NB4 (cell line): Measurements from ENCODE around the gene AUTS2.
A peak's percentile ranks its signal among the peaks of the same experiment; 100 is the strongest.

Experiments used
- DNase-seq: peaks from one replicate; pipeline ENCODE4 v3.0.0; 2010; ENCODE audit warnings: low read depth
- H3K4me3 ChIP-seq: one replicate; pipeline ENCODE4 v1.5.1; 2011; ENCODE audit warnings: mild to moderate bottlenecking, low read depth, low read length, moderate library complexity
- MYC ChIP-seq: IDR thresholded peaks from 2 replicates; pipeline ENCODE4 v1.6.1; 2011; ENCODE audit warnings: low read depth, low read length
- POLR2A ChIP-seq: IDR thresholded peaks from 2 replicates; pipeline ENCODE4 v1.6.1; 2011; ENCODE audit warnings: mild to moderate bottlenecking; ENCODE audit not compliant: insufficient read length; ENCODE audit errors: extremely low read depth
- TF ChIP-seq, protein P1 (sequence below): IDR thresholded peaks from one replicate; pipeline ENCODE4 v1.5.1; 2012; ENCODE audit warnings: low read depth, low read length
- TF ChIP-seq, protein P2 (sequence below): IDR thresholded peaks from 2 replicates; pipeline ENCODE4 v1.6.1; 2011; ENCODE audit warnings: low read depth, low read length

The AUTS2 gene

DNA sequence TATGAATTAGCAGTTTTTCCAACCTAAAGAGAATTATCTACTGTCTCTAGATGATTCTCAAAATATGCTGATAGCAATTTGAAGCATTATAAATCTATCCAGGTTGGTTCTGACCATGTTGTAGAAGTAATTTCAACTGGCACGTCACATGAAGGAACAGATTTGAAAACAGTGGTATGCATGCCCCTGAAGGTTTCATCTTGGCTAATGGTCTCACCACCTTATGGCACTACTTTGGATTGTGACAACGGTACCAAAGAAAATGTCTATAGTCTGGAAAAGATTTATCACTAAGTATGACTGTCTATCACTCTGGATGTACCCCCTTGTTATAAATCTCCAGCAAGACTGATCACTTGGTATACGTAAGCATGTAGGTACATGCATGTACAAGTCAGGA is 810.6 kb downstream of the AUTS2 start:
- H3K4me3 ChIP-seq, result no peak overlapping the region

DNA sequence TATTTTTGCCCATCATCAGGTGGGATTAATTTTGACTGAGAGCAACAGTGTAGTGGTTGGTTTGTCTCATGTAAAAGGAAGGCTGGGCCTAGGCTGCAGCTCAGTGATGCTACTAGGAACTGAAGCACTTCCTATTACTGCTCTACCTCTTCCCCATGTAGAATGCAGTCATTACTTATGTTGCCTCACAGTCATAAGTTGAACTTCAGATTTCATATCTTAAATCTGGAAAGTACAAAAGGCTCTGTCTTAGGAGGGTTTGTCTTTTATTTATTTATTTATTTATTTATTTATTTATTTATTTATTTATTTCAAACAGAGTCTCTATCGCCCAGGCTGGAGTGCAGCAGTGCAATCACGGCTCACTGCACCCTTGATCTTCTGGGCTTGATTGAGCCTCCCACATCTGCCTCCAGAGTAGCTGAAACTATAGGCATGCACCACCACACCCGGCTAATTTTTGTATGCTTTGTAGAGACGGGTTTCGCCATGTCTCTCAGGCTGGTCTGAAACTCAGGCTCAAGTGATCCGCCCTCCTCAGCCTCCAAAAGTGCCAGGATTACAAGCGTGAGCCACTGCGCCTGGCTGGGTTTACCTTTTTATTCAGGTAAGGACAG is 812.0 kb downstream of the AUTS2 start:
- no peak for DNase-seq
- H3K4me3 ChIP-seq, result no peak overlapping the region
- TF ChIP-seq, protein P1, sequence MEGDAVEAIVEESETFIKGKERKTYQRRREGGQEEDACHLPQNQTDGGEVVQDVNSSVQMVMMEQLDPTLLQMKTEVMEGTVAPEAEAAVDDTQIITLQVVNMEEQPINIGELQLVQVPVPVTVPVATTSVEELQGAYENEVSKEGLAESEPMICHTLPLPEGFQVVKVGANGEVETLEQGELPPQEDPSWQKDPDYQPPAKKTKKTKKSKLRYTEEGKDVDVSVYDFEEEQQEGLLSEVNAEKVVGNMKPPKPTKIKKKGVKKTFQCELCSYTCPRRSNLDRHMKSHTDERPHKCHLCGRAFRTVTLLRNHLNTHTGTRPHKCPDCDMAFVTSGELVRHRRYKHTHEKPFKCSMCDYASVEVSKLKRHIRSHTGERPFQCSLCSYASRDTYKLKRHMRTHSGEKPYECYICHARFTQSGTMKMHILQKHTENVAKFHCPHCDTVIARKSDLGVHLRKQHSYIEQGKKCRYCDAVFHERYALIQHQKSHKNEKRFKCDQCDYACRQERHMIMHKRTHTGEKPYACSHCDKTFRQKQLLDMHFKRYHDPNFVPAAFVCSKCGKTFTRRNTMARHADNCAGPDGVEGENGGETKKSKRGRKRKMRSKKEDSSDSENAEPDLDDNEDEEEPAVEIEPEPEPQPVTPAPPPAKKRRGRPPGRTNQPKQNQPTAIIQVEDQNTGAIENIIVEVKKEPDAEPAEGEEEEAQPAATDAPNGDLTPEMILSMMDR, result no peak
- TF ChIP-seq, protein P2, sequence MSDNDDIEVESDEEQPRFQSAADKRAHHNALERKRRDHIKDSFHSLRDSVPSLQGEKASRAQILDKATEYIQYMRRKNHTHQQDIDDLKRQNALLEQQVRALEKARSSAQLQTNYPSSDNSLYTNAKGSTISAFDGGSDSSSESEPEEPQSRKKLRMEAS, result no peak
- TF ChIP-seq POLR2A (no peak), MYC (no peak)

More for the DNA sequence above, 810.6 kb downstream of the AUTS2 start:
- TF ChIP-seq POLR2A (no peak), MYC (no peak)
- TF ChIP-seq, protein P2, result no peak
- TF ChIP-seq, protein P1, result no peak
- no peak for DNase-seq

DNA sequence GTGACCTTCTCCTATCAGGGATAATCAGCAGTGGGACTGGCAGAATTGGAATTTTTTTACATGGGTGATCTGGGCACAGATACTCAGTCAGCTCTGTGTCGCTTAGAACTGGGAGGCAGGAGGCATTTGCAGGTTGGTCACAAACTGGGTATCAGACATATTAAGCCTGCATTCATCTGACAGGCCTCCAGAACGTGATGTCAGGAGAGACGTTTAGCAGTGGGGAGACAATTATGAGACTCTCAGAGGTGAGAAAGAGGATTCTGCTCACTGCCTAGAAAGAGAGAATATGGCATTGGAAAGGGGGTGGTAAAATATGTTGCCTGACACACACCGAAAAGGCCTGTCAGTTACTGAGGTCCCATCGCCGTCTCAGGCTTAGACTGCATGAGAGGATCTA is 816.1 kb downstream of the AUTS2 start:
- no peak overlapping the region for H3K4me3 ChIP-seq
- DNase-seq, result no peak
- TF ChIP-seq, protein P1, result no peak
- TF ChIP-seq, protein P2, result no peak
- TF ChIP-seq POLR2A (no peak), MYC (no peak)

DNA sequence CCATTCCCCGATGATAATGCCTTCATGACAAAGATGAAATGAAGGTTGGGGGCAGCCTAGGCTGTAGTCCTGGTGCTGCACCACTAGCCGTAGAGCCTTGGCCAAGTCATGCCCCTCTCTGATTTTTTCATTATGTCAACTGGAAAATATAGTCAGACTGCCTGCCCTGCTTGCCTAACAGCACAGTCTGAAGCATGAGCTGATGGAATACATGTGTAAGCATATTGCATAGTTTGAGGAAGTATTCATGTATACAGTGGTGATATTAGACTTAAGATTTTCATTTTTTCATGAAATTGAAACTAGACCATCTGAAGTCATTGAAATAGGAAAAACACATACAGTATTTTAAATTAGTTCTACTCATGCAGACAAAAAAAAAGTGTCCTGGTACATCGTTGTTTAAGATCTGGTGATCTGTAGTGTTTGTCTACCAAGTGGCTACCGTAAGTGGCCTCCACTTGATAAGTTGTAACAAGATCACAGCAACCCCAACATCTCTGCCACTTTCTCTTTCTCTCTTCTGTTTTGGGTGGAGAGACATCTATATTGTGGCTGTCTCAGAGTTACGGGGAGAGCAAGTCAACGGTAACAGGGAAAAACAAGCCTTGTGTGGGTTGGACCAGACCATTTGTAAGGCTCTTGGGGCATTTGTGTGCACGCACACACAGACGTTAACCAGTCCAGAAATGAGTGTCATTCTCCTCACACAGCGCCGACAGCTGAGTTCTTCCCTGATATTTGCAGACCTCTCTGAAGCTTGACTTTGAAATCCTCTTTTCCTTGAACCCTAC is 817.1 kb downstream of the AUTS2 start:
- no peak overlapping the region for H3K4me3 ChIP-seq
- no peak for TF ChIP-seq POLR2A
- no peak for DNase-seq

DNA sequence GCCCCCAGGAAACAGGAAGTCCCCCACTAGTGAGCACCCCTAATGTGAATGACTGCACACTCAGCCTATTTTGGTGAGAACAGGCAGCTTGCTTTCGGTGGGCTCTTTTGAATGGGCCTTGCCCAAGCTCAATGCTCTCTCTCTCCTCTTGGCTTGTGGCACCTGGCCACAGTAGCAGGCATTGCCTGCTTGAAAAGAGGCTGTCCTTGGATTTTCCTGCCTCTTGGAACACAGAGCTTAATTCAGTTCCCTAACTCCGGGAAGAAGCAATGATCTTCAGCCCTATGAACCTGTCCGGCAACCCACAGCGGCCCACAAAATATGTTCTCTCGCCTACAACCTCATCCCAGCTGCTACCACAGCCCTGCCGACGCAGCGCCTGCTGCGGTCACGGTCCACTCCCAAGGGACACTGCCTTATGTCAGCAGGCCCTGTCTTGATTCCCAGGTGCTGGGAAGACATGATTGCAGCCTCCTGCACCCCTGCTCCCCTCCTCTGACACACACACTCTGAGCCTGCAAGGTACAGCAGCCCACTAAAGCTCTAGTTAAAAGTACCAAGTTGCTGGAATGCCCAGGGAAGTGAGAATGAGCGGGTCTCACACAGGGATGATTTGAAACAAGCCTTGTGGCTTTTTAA is 818.2 kb downstream of the AUTS2 start:
- no peak for TF ChIP-seq POLR2A
- TF ChIP-seq MYC, result no peak
- TF ChIP-seq, protein P2, result no peak
- TF ChIP-seq, protein P1, result no peak
- no peak overlapping the region for H3K4me3 ChIP-seq
- DNase-seq, result peak; percentile 28

DNA sequence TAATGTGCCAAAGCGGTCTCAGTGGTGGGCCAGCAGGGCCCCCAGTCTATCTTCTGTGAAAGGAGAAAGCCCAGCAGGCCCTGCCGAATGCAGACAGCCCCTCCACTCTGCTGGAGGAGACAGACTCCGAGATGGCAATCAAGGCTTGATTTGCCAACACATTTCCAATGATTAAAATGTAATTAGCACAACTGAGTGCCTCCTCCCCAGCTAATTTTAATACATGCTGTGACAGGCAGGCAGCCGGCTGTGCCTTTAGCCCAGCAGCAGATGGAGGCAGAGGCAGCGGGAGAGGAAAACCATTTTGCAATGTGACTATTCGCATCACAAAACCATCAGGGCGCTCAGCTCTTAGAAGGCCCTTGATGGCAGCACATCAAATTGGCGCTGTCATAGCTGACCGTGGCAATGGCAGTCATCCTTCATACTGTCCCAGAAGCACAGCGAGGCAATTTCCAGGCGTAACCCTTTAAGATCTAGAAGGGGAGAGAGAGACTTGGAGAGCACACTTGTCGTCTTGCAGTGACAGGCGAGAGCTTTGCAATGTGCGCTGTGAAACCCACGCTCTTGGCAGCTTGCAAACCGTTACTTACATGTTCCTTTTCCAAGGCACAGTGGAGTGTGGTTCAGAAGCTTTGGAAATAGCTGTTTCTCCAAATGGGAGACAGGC is 818.8 kb downstream of the AUTS2 start:
- H3K4me3 ChIP-seq, result no peak overlapping the region
- no peak for DNase-seq
- TF ChIP-seq MYC (no peak), POLR2A (no peak)
- TF ChIP-seq, protein P2, result no peak
- TF ChIP-seq, protein P1, result no peak
